Measurements from ENCODE around the gene CDH15.

CDH15 gene

GRCh38 chr16:89140981-89141883, 30.3 kb upstream of the CDH15 start:
- no peak for DNase-seq

- no peak for DNase-seq
Measured at GRCh38 chr16:89141884-89142267, 29.7 kb upstream of the CDH15 start.

- no peak for DNase-seq
Measured at GRCh38 chr16:89142474-89143195, 28.9 kb upstream of the CDH15 start.

- no peak for DNase-seq
Measured at GRCh38 chr16:89143201-89143741, 28.3 kb upstream of the CDH15 start.

GRCh38 chr16:89143911-89144675, 27.5 kb upstream of the CDH15 start:
- DNase-seq = no peak

- no peak for DNase-seq
Measured at GRCh38 chr16:89144681-89145080, 26.9 kb upstream of the CDH15 start.

- DNase-seq = no peak
Measured at GRCh38 chr16:89145406-89146161, 26.0 kb upstream of the CDH15 start.

GRCh38 chr16:89146211-89147005, 25.1 kb upstream of the CDH15 start:
- no peak for DNase-seq

GRCh38 chr16:89147085-89147817, 24.3 kb upstream of the CDH15 start:
- DNase-seq = no peak

GRCh38 chr16:89149386-89149785, 22.2 kb upstream of the CDH15 start:
- DNase-seq = no peak

- no peak for DNase-seq
Measured at GRCh38 chr16:89150090-89150835, 21.3 kb upstream of the CDH15 start.

- no peak for DNase-seq
Measured at GRCh38 chr16:89150981-89151380, 20.6 kb upstream of the CDH15 start.

- DNase-seq = no peak
Measured at GRCh38 chr16:89152831-89153700, 18.5 kb upstream of the CDH15 start.

GRCh38 chr16:89153848-89154271, 17.7 kb upstream of the CDH15 start:
- no peak for DNase-seq

- DNase-seq = no peak
Measured at GRCh38 chr16:89154390-89155183, 17.0 kb upstream of the CDH15 start.

- DNase-seq = no peak
Measured at GRCh38 chr16:89155184-89155679, 16.3 kb upstream of the CDH15 start.

GRCh38 chr16:89155851-89156739, 15.5 kb upstream of the CDH15 start:
- no peak for DNase-seq

Data from activated CD4-positive, alpha-beta T cell treated with anti-CD3 and anti-CD28 coated beads for 1 hour (primary cell).